Activated naive CD8-positive, alpha-beta T cell treated with anti-CD3 and anti-CD28 coated beads, Interleukin-2, amount 50 U/mL, for 24 hours (primary cell): ENCODE results near the gene MYL12B.
"Not testable (repeated sequence)": the region's sequence is repeated elsewhere in the genome, so short reads cannot be mapped to it uniquely, and the experiment has no call there.

Source experiments
- ATAC-seq: fragments of 150-1000 bp; cut with Tn5 transposase; one replicate; pipeline ENCODE4 v1.10.0; 2021
- DNase-seq: peaks from one replicate; pipeline ENCODE4 v3.0.0; 2021
- H3K27ac Mint-ChIP-seq: one replicate; pipeline ENCODE4 v1.8.0; 2021; ENCODE audit warnings: mild to moderate bottlenecking, mixed read lengths
- H3K27me3 Mint-ChIP-seq: one replicate; pipeline ENCODE4 v1.8.0; 2021; ENCODE audit warnings: mixed read lengths
- H3K36me3 Mint-ChIP-seq: one replicate; pipeline ENCODE4 v1.8.0; 2021; ENCODE audit warnings: low read depth, mixed read lengths
- H3K4me1 Mint-ChIP-seq: one replicate; pipeline ENCODE4 v1.8.0; 2021; ENCODE audit warnings: mixed read lengths
- H3K4me3 Mint-ChIP-seq: one replicate; pipeline ENCODE4 v1.8.0; 2021; ENCODE audit warnings: mild to moderate bottlenecking, moderate library complexity, mixed read lengths
- H3K9me3 Mint-ChIP-seq: one replicate; pipeline ENCODE4 v1.8.0; 2021; ENCODE audit warnings: mixed read lengths

MYL12B gene

GRCh38 chr18:3261373-3262233 lies at the start of gene MYL12B:
Gene MYL12B (plus strand): TSS chr18:3262133. CDS start chr18:3272899, 10,766 bp downstream.
- H3K4me1 Mint-ChIP-seq = peaks cover 72% of the 10 kb centered on the region
- no peaks in the 10 kb centered on the region for H3K27me3 Mint-ChIP-seq
- peak within 1 kb of the TSS; percentile 94 for H3K4me3 Mint-ChIP-seq
- H3K9me3 Mint-ChIP-seq = no peaks in the 10 kb centered on the region
- H3K27ac Mint-ChIP-seq = peak within 1 kb of the TSS; percentile 93
- ATAC-seq (peak; percentile 83), DNase-seq (peak; percentile 81)
- peaks cover 33% of the 10 kb centered on the region for H3K36me3 Mint-ChIP-seq

DNA sequence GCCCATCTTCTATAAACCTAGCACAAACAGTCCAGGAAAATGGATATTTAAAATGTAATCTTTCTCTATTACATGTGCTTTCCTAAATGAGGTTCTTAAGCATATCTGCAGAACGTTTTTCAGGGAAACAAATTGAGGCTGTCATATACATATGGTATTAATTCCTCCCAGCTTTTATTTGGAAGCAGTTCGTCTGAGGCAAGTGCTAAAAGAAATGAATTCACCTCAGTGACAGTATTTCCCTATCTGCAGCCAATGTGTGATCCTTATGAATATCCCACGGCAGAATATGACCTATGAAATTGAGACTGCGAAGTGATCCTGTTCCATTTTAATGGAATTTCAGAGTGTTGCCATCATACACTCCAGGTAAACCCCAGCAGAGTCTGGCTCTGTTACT lies 49.3 kb upstream of the MYL12B start:
- Mint-ChIP-seq H3K27me3 (no peaks in the 10 kb centered on the region), H3K27ac (no peak overlapping the region), H3K9me3 (no peaks in the 10 kb centered on the region), H3K4me1 (peaks cover 18% of the 10 kb centered on the region), H3K4me3 (no peak overlapping the region), H3K36me3 (no peaks in the 10 kb centered on the region)
- DNase-seq (no peak), ATAC-seq (no peak)

- H3K4me3 Mint-ChIP-seq = no peak overlapping the region
- DNase-seq (no peak), ATAC-seq (peak; percentile 48)
- H3K27ac Mint-ChIP-seq = no peak overlapping the region
- peaks cover 18% of the 10 kb centered on the region for H3K4me1 Mint-ChIP-seq
- H3K9me3 Mint-ChIP-seq = no peaks in the 10 kb centered on the region
- no peaks in the 10 kb centered on the region for H3K36me3 Mint-ChIP-seq
- no peaks in the 10 kb centered on the region for H3K27me3 Mint-ChIP-seq
Observed at GRCh38 chr18:3213300-3214059, 48.5 kb upstream of the MYL12B start.

DNA sequence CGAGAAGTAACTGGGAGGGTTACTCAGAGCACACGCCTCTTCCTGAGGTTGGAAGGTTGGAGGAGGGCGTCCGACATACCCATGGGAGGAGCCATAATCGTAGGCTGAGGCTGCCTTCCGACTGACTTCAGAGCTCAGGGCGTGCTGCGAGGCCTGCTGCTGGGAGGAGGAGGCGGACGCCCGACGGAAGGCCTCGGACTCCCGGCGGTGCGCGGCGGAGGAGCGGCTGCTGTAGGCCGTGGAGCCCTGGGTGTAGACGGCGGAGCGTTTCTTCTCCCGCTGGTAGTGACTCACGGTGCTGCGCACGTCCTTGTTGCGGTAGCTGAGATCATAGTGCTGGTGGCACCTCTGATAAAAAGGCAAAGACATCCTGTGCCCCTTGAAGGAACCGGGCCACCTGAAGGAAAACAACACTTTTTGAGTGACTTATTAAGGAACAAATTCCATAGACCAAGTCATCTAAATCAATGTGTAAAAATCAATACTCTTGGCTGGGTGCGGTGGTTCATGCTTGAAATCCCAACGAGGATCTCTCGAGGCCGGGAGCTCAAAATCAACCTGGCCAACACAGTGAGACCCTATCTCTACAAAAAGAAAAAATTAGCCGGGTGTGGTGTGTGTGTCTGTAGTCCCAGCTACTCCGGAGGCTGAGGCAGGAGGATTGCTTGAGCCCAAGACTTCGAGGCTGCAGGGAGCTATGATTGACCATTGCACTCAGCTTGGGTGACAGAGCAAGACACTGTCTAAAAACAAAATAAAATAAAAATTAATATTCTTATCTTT lies 46.9 kb upstream of the MYL12B start:
- no peak for DNase-seq
- no peaks in the 10 kb centered on the region for H3K9me3 Mint-ChIP-seq
- H3K4me3 Mint-ChIP-seq = no peak overlapping the region
- no peaks in the 10 kb centered on the region for H3K27me3 Mint-ChIP-seq
- H3K4me1 Mint-ChIP-seq = peaks cover 16% of the 10 kb centered on the region
- H3K36me3 Mint-ChIP-seq = no peaks in the 10 kb centered on the region
- H3K27ac Mint-ChIP-seq = no peak overlapping the region
- ATAC-seq = no peak

DNA sequence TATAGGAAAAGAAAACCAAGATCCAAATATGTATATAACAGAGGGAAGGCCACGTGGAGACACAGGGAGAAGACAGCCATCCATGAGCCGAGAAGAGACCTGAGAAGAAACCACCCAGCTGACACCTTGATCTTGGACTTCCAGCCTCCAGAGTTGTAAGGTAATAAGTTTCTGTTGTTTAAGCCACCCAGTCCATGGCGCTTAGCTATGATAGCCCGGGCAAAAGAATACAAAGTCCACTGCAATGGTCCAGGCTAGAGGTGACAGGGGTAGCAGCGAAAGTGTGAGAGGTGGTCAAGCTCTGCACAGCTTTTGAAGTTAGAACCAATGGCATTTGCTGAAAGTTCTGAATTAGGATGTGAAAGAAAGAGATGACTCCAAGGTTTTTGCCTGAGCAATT lies 44.9 kb upstream of the MYL12B start:
- ATAC-seq (no peak), DNase-seq (no peak)
- H3K9me3 Mint-ChIP-seq = no peaks in the 10 kb centered on the region
- no peaks in the 10 kb centered on the region for H3K36me3 Mint-ChIP-seq
- H3K27ac Mint-ChIP-seq = no peak overlapping the region
- H3K4me1 Mint-ChIP-seq = peaks cover 8% of the 10 kb centered on the region
- no peaks in the 10 kb centered on the region for H3K27me3 Mint-ChIP-seq
- H3K4me3 Mint-ChIP-seq = no peak overlapping the region

DNA sequence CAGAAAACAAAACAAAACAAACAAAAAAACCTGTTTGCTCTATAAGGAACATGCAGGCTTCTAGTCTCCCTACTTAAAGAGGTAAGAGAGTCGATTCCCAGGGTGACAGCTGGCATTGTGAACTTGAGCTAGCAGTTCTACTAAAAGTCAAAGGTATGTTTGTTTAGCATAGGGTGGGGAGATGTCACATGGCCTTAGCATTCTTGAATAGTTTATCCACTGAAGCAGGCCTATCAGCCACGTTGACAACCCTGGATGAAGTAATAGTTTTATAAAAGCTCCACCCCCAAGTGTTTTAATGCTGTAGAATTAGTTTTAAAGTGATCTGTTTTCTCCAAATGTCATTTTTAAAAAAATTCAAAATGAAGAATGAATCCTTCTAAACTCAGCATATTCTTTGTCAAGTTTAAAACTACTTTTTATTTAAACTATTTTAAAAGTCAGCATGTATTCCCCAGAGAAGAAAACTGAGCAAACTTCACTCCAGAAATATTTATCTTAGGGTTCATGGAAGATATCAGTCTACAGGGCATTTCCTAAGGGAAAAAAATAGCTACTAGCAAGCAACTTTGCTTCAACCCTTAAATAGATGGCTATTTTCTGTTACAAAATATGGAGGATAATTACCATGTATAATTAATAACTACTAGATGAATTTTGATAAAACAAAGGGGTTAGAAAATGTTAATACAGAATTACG lies 43.8 kb upstream of the MYL12B start:
- DNase-seq (no peak), ATAC-seq (no peak)
- Mint-ChIP-seq H3K27ac (no peak overlapping the region), H3K36me3 (no peaks in the 10 kb centered on the region), H3K4me1 (peaks cover 7% of the 10 kb centered on the region), H3K9me3 (no peaks in the 10 kb centered on the region), H3K27me3 (no peaks in the 10 kb centered on the region), H3K4me3 (no peak overlapping the region)

- ATAC-seq = no peak
- Mint-ChIP-seq H3K27ac (no peak overlapping the region), H3K36me3 (no peaks in the 10 kb centered on the region)
Observed at GRCh38 chr18:3218819-3219218, 43.1 kb upstream of the MYL12B start.

DNA sequence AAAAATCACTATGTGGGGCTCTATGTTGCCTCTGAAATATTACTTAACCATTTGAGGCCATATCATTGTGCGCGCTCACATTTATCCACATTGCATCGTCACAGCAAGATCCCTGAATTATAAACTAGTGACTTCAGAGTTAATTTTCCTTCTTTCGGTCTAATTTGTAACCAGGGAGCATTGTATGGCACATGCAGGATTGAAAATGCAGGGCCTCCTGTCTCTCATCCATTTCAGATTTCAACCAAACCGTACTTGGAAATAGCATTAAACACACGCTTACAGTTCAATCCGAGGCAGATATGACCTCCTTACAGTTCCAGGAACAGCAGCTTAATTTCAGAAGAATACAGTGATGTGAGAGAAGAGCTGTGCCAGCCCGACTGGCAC lies 42.7 kb upstream of the MYL12B start:
- H3K27me3 Mint-ChIP-seq = no peaks in the 10 kb centered on the region
- H3K4me3 Mint-ChIP-seq = no peak overlapping the region
- ATAC-seq (no peak), DNase-seq (no peak)
- no peaks in the 10 kb centered on the region for H3K4me1 Mint-ChIP-seq
- H3K36me3 Mint-ChIP-seq = no peaks in the 10 kb centered on the region
- no peak overlapping the region for H3K27ac Mint-ChIP-seq
- H3K9me3 Mint-ChIP-seq = no peaks in the 10 kb centered on the region

More at GRCh38 chr18:3218819-3219218, 43.1 kb upstream of the MYL12B start:
- H3K4me3 Mint-ChIP-seq = no peak overlapping the region
- no peaks in the 10 kb centered on the region for H3K9me3 Mint-ChIP-seq
- no peaks in the 10 kb centered on the region for H3K27me3 Mint-ChIP-seq
- no peak for DNase-seq
- peaks cover under 1% of the 10 kb centered on the region for H3K4me1 Mint-ChIP-seq

DNA sequence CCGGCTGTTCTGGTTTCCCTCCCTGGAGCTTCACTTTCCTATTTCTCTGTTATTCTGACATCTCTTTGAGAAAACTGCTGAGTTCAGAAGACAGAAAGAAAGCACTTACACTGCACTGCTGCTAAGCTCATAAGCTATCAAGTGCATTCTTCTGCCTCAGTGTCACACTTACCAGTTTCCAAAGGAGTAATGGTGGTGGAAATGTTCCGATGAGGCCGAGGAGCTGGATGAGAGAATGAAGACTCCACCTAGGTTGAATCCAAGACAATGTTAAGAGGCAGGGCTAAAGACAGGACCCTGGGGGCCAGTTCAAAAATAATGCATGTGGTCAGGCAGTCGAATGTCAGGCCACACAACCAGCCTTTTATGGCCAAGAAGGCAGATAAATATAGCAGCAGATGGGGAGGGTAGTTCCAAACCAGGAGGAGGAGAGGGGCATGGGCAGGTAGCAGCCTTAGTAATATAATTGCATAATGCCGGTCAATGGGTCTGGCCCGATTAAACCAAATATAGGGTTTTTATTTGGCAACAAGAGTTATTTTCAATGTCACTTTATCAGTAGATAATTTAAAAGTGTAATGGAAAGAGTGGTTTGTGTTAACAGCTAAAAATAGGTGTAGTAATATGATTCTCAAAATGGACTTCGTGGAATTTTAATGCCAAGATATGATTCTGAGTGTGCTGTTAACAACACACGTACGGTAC lies 42.1 kb upstream of the MYL12B start, which contains the start of gene MYOM1:
MYOM1 (minus strand) TSS at position 338 of the 705 bp plus-strand sequence. CDS start 4,745 bp downstream, outside the sequence.
- DNase-seq = no peak

GRCh38 chr18:3220868-3221267 lies 41.1 kb upstream of the MYL12B start:
- not testable (repeated sequence) for H3K9me3 Mint-ChIP-seq, H3K27ac Mint-ChIP-seq, H3K36me3 Mint-ChIP-seq, DNase-seq, H3K4me1 Mint-ChIP-seq, ATAC-seq, H3K4me3 Mint-ChIP-seq, H3K27me3 Mint-ChIP-seq

More for the DNA sequence above, 42.1 kb upstream of the MYL12B start, which contains the start of gene MYOM1:
- Mint-ChIP-seq H3K4me1 (no peaks in the 10 kb centered on the region), H3K27me3 (no peaks in the 10 kb centered on the region), H3K9me3 (no peaks in the 10 kb centered on the region), H3K27ac (no peak within 1 kb of the TSS), H3K4me3 (no peak within 1 kb of the TSS), H3K36me3 (no peaks in the 10 kb centered on the region)
- ATAC-seq = no peak

GRCh38 chr18:3221496-3221895 lies 40.4 kb upstream of the MYL12B start:
- DNase-seq (no peak), ATAC-seq (no peak)
- Mint-ChIP-seq H3K4me3 (no peak overlapping the region), H3K36me3 (no peaks in the 10 kb centered on the region), H3K9me3 (no peaks in the 10 kb centered on the region), H3K27ac (no peak overlapping the region), H3K4me1 (no peaks in the 10 kb centered on the region), H3K27me3 (no peaks in the 10 kb centered on the region)

GRCh38 chr18:3223356-3223755 lies 38.6 kb upstream of the MYL12B start:
- DNase-seq (no peak), ATAC-seq (no peak)
- no peaks in the 10 kb centered on the region for H3K36me3 Mint-ChIP-seq
- H3K4me1 Mint-ChIP-seq = no peaks in the 10 kb centered on the region
- H3K9me3 Mint-ChIP-seq = no peaks in the 10 kb centered on the region
- no peak overlapping the region for H3K27ac Mint-ChIP-seq
- no peak overlapping the region for H3K4me3 Mint-ChIP-seq
- no peaks in the 10 kb centered on the region for H3K27me3 Mint-ChIP-seq

- Mint-ChIP-seq H3K27me3 (no peaks in the 10 kb centered on the region), H3K27ac (no peak overlapping the region), H3K36me3 (no peaks in the 10 kb centered on the region), H3K9me3 (no peaks in the 10 kb centered on the region), H3K4me3 (no peak overlapping the region), H3K4me1 (peaks cover 2% of the 10 kb centered on the region)
- DNase-seq (no peak), ATAC-seq (no peak)
Observed at GRCh38 chr18:3224223-3224622, 37.7 kb upstream of the MYL12B start.
